Smooth muscle cell (in vitro differentiated cells): Measurements from ENCODE around the gene HMCN2. TPM values are rescaled to one million over a fixed set of nuclear protein-coding genes. Genes with fewer than 3 reads are reported as not detected.

ENCODE experiments used
- DNase-seq: peaks from one replicate; lab custom pipeline; 2025; ENCODE audit not compliant: unreplicated experiment; lab: John Stamatoyannopoulos, UW
- H2AFZ ChIP-seq: fragments of 200-600 bp; sonication (generic); 2 replicates; pipeline ENCODE4 v1.6.0; 2016; ENCODE audit warnings: antibody characterized with exemption, low read depth, mild to moderate bottlenecking
- H3F3A ChIP-seq: fragments of 200-600 bp; sonication (generic); 2 replicates; pipeline ENCODE4 v1.6.0; 2017; ENCODE audit warnings: antibody characterized with exemption, low read depth
- H3K27ac ChIP-seq: fragments of 200-600 bp; sonication (generic); 2 replicates; pipeline ENCODE4 v1.5.1; 2016; ENCODE audit warnings: low read depth, mild to moderate bottlenecking
- H3K27me3 ChIP-seq: fragments of 200-600 bp; sonication (generic); 2 replicates; pipeline ENCODE4 v1.6.1; 2016; ENCODE audit warnings: low read depth, mild to moderate bottlenecking
- H3K36me3 ChIP-seq: fragments of 200-600 bp; sonication (generic); 2 replicates; pipeline ENCODE4 v1.5.1; 2016; ENCODE audit warnings: low read depth
- H3K4me1 ChIP-seq: fragments of 200-600 bp; sonication (generic); 2 replicates; pipeline ENCODE4 v1.5.1; 2016; ENCODE audit warnings: low read depth
- H3K4me2 ChIP-seq: fragments of 200-600 bp; sonication (generic); 2 replicates; pipeline ENCODE4 v1.6.0; 2016; ENCODE audit warnings: mild to moderate bottlenecking
- H3K4me3 ChIP-seq: fragments of 200-600 bp; sonication (generic); 2 replicates; pipeline ENCODE4 v1.5.1; 2016; ENCODE audit warnings: mild to moderate bottlenecking
- H3K79me2 ChIP-seq: fragments of 200-600 bp; sonication (generic); 2 replicates; pipeline ENCODE4 v1.6.0; 2016; ENCODE audit warnings: low read depth, mild to moderate bottlenecking
- H3K9ac ChIP-seq: fragments of 200-600 bp; sonication (generic); 2 replicates; pipeline ENCODE4 v1.6.0; 2016; ENCODE audit warnings: low read depth
- H3K9me3 ChIP-seq: fragments of 200-600 bp; sonication (generic); replicated peaks from 2 replicates; pipeline ENCODE4 v1.5.1; 2016; ENCODE audit warnings: low read depth
- H4K20me1 ChIP-seq: fragments of 200-600 bp; sonication (generic); 2 replicates; pipeline ENCODE4 v1.6.0; 2016; ENCODE audit warnings: low read depth
- CTCF ChIP-seq: fragments of 200-600 bp; sonication (generic); IDR thresholded peaks from 2 replicates; pipeline ENCODE4 v1.5.1; 2017; ENCODE audit warnings: borderline replicate concordance, mild to moderate bottlenecking, antibody characterized with exemption; ENCODE audit not compliant: insufficient read depth, poor library complexity, severe bottlenecking
- WGBS: methylation state at CpG from one replicate; pipeline ENCODE4 v1.1.7; 2016; ENCODE audit warnings: low lambda C conversion rate; 5-methylcytosine and 5-hydroxymethylcytosine counted together
- polyA plus RNA-seq: library from polyadenylated mRNA; unstranded; fragments of >200 nt; fragmentation: Nextera tagmentation; extraction: Ambion mirVana; gene quantifications from 2 replicates; pipeline ENCODE4 v1.2.1, GENCODE V29; 2016
- total RNA-seq: library from RNA; depleted of rRNA; stranded (reverse); fragments of >200 nt; gene quantifications from 2 replicates; pipeline ENCODE4 v1.2.3, GENCODE V29; 2014

Gene HMCN2
- total and polyA plus RNA-seq, 2 experiments from 2014 or later, result under 0.01 TPM; not detected in 1

DNA sequence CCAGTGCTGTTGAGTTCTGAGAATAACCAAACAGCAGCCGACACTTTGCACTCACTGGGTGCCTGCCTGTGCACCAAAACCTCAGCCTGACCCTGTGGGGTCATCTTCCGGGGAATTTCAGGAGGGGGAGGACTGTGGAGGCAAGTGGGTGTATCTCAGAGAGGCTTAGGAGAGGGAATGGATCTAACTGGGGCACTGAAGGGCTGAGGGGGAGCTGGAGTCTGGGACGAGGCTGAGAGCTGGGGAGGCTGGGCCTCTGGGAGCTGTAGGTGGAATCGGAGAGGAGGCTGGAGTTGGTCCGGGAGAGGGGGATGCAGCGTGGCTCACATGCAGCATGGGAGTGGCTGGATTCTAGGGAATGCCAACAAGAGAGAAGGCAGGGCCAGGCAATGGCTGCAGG is 164.3 kb downstream of the HMCN2 start:
- DNase-seq, result no peak
- H3K79me2 ChIP-seq, result no peaks in the 10 kb centered on the region
- no peak overlapping the region for H3K27ac ChIP-seq
- peaks cover 27% of the 10 kb centered on the region for H3K27me3 ChIP-seq
- H3K9ac ChIP-seq, result no peak overlapping the region
- H3K9me3 ChIP-seq, result no peaks in the 10 kb centered on the region
- H3F3A ChIP-seq, result no peaks in the 10 kb centered on the region
- H4K20me1 ChIP-seq, result no peaks in the 10 kb centered on the region
- H3K36me3 ChIP-seq, result no peaks in the 10 kb centered on the region
- TF ChIP-seq CTCF, result no peak
- no peak overlapping the region for H3K4me3 ChIP-seq
- 92% methylated on average over 6 of the region's 6 CpGs for WGBS
- no peak overlapping the region for H3K4me2 ChIP-seq
- no peak overlapping the region for H2AFZ ChIP-seq
- H3K4me1 ChIP-seq, result no peaks in the 10 kb centered on the region

- H3K79me2 ChIP-seq, result no peaks in the 10 kb centered on the region
- H3K4me3 ChIP-seq, result no peak overlapping the region
- no peak overlapping the region for H3K27ac ChIP-seq
- H3K9me3 ChIP-seq, result no peaks in the 10 kb centered on the region
- no peak overlapping the region for H3K4me2 ChIP-seq
- no peak overlapping the region for H3K9ac ChIP-seq
- peaks cover 27% of the 10 kb centered on the region for H3K27me3 ChIP-seq
- DNase-seq, result no peak
- 93% methylated on average over 18 of the region's 18 CpGs for WGBS
- no peak for TF ChIP-seq CTCF
- no peaks in the 10 kb centered on the region for H3F3A ChIP-seq
- H4K20me1 ChIP-seq, result no peaks in the 10 kb centered on the region
- H2AFZ ChIP-seq, result no peak overlapping the region
- H3K4me1 ChIP-seq, result no peaks in the 10 kb centered on the region
- H3K36me3 ChIP-seq, result no peaks in the 10 kb centered on the region
Measured at GRCh38 chr9:130430232-130430631, 164.7 kb downstream of the HMCN2 start.

DNA sequence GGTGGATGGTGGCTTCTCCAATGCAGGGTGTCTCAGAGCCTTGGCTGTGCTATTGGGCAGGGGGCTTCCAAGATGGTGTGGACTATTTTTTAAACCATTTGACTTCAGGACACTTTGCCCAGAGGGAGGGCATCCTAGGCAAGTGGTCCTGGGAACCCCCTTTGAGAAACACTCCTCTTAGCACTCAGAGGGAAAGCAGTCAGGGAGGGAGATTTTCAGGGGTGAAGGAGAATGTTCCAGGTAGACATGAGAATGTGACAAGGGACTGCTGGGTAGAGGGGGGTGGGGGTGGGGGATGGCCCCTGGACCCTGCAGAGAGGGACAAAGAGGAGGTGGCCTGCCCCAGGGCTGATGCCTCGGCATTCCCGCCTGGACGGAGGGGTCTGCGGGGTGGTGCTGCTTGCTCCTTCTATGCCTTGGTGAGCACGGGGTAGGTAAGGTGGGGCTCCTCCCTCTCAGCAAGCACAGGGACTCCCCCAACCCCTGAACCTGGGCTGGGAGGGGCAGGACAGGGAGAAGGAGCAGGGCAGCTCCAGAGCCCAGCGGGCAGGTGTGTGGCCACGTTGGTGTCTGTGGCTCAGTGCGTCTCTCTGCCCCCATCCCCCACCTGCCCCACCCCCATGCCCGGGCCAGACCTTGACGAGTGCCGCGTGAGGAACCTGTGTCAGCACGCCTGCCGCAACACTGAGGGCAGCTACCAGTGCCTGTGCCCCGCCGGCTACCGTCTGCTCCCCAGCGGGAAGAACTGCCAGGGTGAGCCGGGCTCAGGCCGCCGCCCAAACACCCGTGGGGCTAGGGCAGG is 165.4 kb downstream of the HMCN2 start:
- TF ChIP-seq CTCF, result no peak

More for the DNA sequence above, 165.4 kb downstream of the HMCN2 start:
- H3K36me3 ChIP-seq, result no peaks in the 10 kb centered on the region
- H2AFZ ChIP-seq, result no peak overlapping the region
- no peak overlapping the region for H3K9ac ChIP-seq
- no peak overlapping the region for H3K4me3 ChIP-seq
- H3K79me2 ChIP-seq, result no peaks in the 10 kb centered on the region
- H3K4me2 ChIP-seq, result no peak overlapping the region
- H3K9me3 ChIP-seq, result no peaks in the 10 kb centered on the region
- no peak overlapping the region for H3K27ac ChIP-seq
- H4K20me1 ChIP-seq, result no peaks in the 10 kb centered on the region
- WGBS, result 92% methylated on average over 20 of the region's 22 CpGs
- H3K4me1 ChIP-seq, result no peaks in the 10 kb centered on the region
- DNase-seq, result no peak
- H3F3A ChIP-seq, result no peaks in the 10 kb centered on the region
- H3K27me3 ChIP-seq, result peaks cover 27% of the 10 kb centered on the region
